Measurements from ENCODE around the gene TBC1D17. TPM values are rescaled to one million over a fixed set of nuclear protein-coding genes. Genes with fewer than 3 reads are reported as not detected.

The TBC1D17 gene
- total and polyA plus RNA-seq, 4 donors, result 11.3 to 27.9 (median 17.2) TPM

DNA sequence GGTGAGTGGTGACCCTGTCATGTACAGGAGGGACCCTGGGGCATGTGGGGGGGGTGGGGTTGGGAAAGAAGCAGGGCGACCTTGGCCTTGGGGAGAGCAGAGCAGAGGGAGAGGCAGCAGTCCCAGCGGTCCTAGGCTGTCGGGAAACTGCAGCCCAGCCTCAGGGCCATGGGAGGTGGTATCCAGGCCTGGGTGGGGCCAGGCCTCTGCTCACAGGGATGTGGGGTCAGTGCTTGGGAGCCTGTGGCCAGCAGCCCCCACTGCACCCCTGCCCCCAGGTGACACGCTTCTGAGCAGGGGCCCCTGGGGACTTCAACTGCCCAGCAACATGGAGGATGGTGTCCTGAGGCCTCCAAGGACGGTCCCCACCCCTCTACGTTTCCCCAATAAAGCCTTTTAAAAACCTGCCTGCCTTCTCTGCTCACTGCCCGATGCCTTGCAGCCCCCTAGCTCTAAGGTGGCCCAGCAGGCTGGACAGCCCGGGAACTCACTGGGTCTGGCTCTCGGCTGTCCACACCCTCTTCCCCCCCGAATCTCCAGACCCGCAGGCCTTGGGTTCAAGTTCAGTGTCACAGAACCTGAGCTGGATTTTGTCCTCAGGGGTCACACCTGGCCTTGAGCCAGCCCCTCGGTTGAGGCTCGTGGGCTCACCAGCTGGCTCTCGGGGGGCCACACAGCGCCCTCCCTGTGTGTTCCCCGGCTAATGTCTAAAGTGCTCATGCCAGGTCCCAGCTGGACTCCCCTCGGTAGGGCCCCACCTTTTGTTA, 17.0 kb upstream of the TBC1D17 start:
- H3K27ac ChIP-seq (ENCODE audit: low read depth in 1 of 2, low read length in 2 of 2), result no peak overlapping the region
- no peaks in the 10 kb centered on the region for H3K9me3 ChIP-seq (ENCODE audit: control insufficient read depth in 4 of 4, low read length in 3 of 4)
- H3K9ac ChIP-seq (ENCODE audit: low read depth in 1 of 2, low read length in 2 of 2), result no peak overlapping the region
- TF ChIP-seq, protein P1, sequence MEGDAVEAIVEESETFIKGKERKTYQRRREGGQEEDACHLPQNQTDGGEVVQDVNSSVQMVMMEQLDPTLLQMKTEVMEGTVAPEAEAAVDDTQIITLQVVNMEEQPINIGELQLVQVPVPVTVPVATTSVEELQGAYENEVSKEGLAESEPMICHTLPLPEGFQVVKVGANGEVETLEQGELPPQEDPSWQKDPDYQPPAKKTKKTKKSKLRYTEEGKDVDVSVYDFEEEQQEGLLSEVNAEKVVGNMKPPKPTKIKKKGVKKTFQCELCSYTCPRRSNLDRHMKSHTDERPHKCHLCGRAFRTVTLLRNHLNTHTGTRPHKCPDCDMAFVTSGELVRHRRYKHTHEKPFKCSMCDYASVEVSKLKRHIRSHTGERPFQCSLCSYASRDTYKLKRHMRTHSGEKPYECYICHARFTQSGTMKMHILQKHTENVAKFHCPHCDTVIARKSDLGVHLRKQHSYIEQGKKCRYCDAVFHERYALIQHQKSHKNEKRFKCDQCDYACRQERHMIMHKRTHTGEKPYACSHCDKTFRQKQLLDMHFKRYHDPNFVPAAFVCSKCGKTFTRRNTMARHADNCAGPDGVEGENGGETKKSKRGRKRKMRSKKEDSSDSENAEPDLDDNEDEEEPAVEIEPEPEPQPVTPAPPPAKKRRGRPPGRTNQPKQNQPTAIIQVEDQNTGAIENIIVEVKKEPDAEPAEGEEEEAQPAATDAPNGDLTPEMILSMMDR (IDR thresholded peaks at IDR 0.05; ENCODE audit: low read depth, low read length, missing input control), result no peak
- peaks cover 4 to 61% (median 11%) of the 10 kb centered on the region in 4 donors for H3K36me3 ChIP-seq (ENCODE audit: control insufficient read depth in 4 of 4, insufficient read depth in 3 of 4, low read depth in 1 of 4, low read length in 3 of 4)
- H3K27me3 ChIP-seq (ENCODE audit: control insufficient read depth in 4 of 4, insufficient read depth in 4 of 4, low read length in 3 of 4), result no peaks in the 10 kb centered on the region
- peaks cover 6 to 9% (median 7%) of the 10 kb centered on the region in 4 donors for H3K4me1 ChIP-seq (ENCODE audit: control insufficient read depth in 4 of 4, insufficient read depth in 4 of 4, low read length in 3 of 4)
- H3K4me3 ChIP-seq (ENCODE audit: low read depth in 1 of 3, low read length in 3 of 3), result no peak overlapping the region
- 82% methylated on average over 17 of the region's 17 CpGs for WGBS
- no peak for DNase-seq (ENCODE audit: low spot score)

DNA sequence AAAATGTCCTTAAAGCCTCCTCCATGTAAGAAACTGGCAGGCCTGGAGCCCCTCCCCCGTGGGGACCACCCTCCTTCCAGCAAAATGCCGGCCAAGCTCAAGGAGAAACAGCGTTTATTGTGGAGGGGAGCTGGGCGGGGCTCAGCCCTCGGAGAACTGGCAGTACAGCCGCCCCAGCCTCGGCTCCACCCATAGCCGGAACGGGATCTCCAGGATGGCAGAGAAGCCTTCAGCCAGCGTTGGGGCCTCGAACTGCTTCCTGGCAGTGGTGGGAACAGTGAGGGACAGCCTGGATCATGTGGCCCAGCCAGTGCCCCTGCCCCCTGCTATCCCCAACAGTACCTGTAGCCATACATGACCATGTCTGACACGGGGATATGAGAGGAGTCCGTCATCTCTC, 16.4 kb upstream of the TBC1D17 start:
- H3K27me3 ChIP-seq (ENCODE audit: control insufficient read depth in 4 of 4, insufficient read depth in 4 of 4, low read length in 3 of 4), result no peaks in the 10 kb centered on the region
- no peak overlapping the region for H3K27ac ChIP-seq (ENCODE audit: low read depth in 1 of 2, low read length in 2 of 2)
- no peak overlapping the region for H3K4me3 ChIP-seq (ENCODE audit: low read depth in 1 of 3, low read length in 3 of 3)
- DNase-seq (ENCODE audit: low spot score), result no peak
- H3K9ac ChIP-seq (ENCODE audit: low read depth in 1 of 2, low read length in 2 of 2), result no peak overlapping the region
- H3K9me3 ChIP-seq (ENCODE audit: control insufficient read depth in 4 of 4, low read length in 3 of 4), result no peaks in the 10 kb centered on the region
- H3K4me1 ChIP-seq (ENCODE audit: control insufficient read depth in 4 of 4, insufficient read depth in 4 of 4, low read length in 3 of 4), result peaks cover 8 to 15% (median 11%) of the 10 kb centered on the region in 4 donors
- peaks cover 4 to 61% (median 11%) of the 10 kb centered on the region in 4 donors for H3K36me3 ChIP-seq (ENCODE audit: control insufficient read depth in 4 of 4, insufficient read depth in 3 of 4, low read depth in 1 of 4, low read length in 3 of 4)
- 69% methylated on average over 13 of the region's 13 CpGs for WGBS
- no peak for TF ChIP-seq RAD21 (IDR thresholded peaks at IDR 0.05)

- H3K27ac ChIP-seq (ENCODE audit: low read depth in 1 of 2, low read length in 2 of 2), result no peak overlapping the region
- H3K36me3 ChIP-seq (ENCODE audit: control insufficient read depth in 4 of 4, insufficient read depth in 3 of 4, low read depth in 1 of 4, low read length in 3 of 4), result peaks cover 4 to 57% (median 11%) of the 10 kb centered on the region in 4 donors
- no peak overlapping the region for H3K9ac ChIP-seq (ENCODE audit: low read depth in 1 of 2, low read length in 2 of 2)
- DNase-seq (ENCODE audit: low spot score), result no peak
- TF ChIP-seq RXRA (IDR thresholded peaks at IDR 0.05), result no peak
- no peak for TF ChIP-seq NR2F2 (IDR thresholded peaks at IDR 0.05)
- TF ChIP-seq HNF4A (conservative IDR thresholded peaks at IDR 0.05), result no peak
- TF ChIP-seq, protein P2, sequence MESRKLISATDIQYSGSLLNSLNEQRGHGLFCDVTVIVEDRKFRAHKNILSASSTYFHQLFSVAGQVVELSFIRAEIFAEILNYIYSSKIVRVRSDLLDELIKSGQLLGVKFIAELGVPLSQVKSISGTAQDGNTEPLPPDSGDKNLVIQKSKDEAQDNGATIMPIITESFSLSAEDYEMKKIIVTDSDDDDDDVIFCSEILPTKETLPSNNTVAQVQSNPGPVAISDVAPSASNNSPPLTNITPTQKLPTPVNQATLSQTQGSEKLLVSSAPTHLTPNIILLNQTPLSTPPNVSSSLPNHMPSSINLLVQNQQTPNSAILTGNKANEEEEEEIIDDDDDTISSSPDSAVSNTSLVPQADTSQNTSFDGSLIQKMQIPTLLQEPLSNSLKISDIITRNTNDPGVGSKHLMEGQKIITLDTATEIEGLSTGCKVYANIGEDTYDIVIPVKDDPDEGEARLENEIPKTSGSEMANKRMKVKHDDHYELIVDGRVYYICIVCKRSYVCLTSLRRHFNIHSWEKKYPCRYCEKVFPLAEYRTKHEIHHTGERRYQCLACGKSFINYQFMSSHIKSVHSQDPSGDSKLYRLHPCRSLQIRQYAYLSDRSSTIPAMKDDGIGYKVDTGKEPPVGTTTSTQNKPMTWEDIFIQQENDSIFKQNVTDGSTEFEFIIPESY (IDR thresholded peaks at IDR 0.05), result no peak
- 90% methylated on average over 60 of the region's 60 CpGs for WGBS
- peaks cover 12 to 21% (median 17%) of the 10 kb centered on the region in 4 donors for H3K4me1 ChIP-seq (ENCODE audit: control insufficient read depth in 4 of 4, insufficient read depth in 4 of 4, low read length in 3 of 4)
- no peak overlapping the region for H3K4me3 ChIP-seq (ENCODE audit: low read depth in 1 of 3, low read length in 3 of 3)
- H3K27me3 ChIP-seq (ENCODE audit: control insufficient read depth in 4 of 4, insufficient read depth in 4 of 4, low read length in 3 of 4), result no peaks in the 10 kb centered on the region
- no peaks in the 10 kb centered on the region for H3K9me3 ChIP-seq (ENCODE audit: control insufficient read depth in 4 of 4, low read length in 3 of 4)
Measured at GRCh38 chr19:49861541-49862378, 15.7 kb upstream of the TBC1D17 start.
